ENCODE measurements around the gene MRPL27.

DNA sequence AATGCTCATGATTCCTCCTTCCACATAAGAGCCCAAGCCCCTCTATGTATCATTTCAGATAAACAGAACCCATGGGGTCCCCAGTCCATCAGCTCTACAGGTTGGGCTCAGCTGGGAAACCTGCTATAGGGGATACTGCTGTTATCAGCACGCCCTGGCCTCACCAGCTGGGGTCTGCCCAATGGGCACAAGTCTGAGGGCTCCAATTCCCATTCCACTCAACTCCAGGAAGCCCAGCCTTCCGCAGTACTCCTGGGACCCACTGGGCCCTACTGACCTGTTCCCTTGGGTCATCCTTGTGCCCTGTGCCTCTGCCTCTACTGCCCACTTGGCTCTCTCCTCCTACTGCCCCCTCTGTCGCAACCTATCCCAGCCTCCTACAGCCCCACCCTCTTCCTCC is 43.3 kb downstream of the MRPL27 start:
- TF ChIP-seq, protein P1, sequence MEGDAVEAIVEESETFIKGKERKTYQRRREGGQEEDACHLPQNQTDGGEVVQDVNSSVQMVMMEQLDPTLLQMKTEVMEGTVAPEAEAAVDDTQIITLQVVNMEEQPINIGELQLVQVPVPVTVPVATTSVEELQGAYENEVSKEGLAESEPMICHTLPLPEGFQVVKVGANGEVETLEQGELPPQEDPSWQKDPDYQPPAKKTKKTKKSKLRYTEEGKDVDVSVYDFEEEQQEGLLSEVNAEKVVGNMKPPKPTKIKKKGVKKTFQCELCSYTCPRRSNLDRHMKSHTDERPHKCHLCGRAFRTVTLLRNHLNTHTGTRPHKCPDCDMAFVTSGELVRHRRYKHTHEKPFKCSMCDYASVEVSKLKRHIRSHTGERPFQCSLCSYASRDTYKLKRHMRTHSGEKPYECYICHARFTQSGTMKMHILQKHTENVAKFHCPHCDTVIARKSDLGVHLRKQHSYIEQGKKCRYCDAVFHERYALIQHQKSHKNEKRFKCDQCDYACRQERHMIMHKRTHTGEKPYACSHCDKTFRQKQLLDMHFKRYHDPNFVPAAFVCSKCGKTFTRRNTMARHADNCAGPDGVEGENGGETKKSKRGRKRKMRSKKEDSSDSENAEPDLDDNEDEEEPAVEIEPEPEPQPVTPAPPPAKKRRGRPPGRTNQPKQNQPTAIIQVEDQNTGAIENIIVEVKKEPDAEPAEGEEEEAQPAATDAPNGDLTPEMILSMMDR (IDR thresholded peaks at IDR 0.05 in 8 of 11, conservative IDR thresholded peaks at IDR 0.05 in 3 of 11) = no peak
- no peak for TF ChIP-seq POLR2A (IDR thresholded peaks at IDR 0.05)
- TF ChIP-seq POLR2AphosphoS5 (IDR thresholded peaks at IDR 0.05) = no peak

All from spleen (tissue), 7 donors.